GM12801 (cell line): ENCODE data around the gene ACSL3.

Source experiments
- CTCF ChIP-seq: IDR thresholded peaks from one replicate; pipeline ENCODE4 v1.5.1; 2011; ENCODE audit warnings: control low read depth; ENCODE audit not compliant: insufficient read length; ENCODE audit errors: extremely low read depth

Gene ACSL3

GRCh38 chr2:222989431-222989830 is 128.6 kb downstream of the ACSL3 start:
- TF ChIP-seq CTCF = no peak

GRCh38 chr2:222992137-222992536 is 131.3 kb downstream of the ACSL3 start:
- no peak for TF ChIP-seq CTCF
